Measurements from ENCODE around the gene ALS2.

DNA sequence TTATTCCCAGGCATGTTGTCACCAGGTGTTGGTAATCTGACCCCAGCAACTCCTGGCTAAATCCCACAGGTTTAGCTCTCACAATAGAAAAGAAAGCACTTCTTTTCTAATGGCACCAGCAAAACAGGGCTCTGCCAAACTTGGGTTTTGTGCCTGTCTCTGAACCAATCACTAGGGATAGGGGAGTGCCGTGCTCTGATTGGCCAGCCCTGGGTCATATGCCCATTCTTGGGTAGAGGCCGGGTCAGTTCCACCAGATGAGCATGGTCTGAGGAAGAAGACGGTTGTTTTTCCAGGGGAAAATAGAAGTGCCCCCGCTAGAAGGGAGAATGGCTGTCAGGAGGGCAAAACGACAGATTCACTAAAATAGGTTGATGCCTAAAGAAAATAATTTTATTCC is 40.3 kb upstream of the ALS2 start:
- TF ChIP-seq CTCF (IDR thresholded peaks at IDR 0.05) (no peak), POLR2A (IDR thresholded peaks at IDR 0.05) (no peak)
